ENCODE measurements around the gene CTNNA2.

DNA sequence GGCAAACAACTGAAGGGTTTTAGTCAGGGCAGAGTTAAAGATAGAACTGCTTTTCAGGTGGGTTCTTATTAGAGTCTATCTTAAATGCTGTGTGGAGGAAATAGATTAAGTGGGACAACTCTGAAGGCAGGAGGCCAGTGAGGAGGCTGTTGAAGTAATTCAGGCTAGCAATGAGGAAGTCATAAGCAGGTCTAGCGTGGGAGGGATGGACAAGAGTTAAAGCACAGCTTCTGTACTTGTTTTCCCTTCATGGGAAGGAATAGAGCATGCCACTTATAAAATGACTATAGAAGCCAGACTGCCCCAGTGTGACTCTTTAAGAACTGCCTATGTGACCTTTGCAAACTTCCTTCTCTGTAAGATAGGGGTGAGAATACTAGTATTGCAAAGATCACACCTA is 993.7 kb downstream of the CTNNA2 start:
- TF ChIP-seq TAF1 (IDR thresholded peaks at IDR 0.05; ENCODE audit: borderline replicate concordance, insufficient read depth, low read length) (no peak), SIN3A (IDR thresholded peaks at IDR 0.05; ENCODE audit: borderline replicate concordance, insufficient read depth, low read length) (no peak)
- TF ChIP-seq, protein P1, sequence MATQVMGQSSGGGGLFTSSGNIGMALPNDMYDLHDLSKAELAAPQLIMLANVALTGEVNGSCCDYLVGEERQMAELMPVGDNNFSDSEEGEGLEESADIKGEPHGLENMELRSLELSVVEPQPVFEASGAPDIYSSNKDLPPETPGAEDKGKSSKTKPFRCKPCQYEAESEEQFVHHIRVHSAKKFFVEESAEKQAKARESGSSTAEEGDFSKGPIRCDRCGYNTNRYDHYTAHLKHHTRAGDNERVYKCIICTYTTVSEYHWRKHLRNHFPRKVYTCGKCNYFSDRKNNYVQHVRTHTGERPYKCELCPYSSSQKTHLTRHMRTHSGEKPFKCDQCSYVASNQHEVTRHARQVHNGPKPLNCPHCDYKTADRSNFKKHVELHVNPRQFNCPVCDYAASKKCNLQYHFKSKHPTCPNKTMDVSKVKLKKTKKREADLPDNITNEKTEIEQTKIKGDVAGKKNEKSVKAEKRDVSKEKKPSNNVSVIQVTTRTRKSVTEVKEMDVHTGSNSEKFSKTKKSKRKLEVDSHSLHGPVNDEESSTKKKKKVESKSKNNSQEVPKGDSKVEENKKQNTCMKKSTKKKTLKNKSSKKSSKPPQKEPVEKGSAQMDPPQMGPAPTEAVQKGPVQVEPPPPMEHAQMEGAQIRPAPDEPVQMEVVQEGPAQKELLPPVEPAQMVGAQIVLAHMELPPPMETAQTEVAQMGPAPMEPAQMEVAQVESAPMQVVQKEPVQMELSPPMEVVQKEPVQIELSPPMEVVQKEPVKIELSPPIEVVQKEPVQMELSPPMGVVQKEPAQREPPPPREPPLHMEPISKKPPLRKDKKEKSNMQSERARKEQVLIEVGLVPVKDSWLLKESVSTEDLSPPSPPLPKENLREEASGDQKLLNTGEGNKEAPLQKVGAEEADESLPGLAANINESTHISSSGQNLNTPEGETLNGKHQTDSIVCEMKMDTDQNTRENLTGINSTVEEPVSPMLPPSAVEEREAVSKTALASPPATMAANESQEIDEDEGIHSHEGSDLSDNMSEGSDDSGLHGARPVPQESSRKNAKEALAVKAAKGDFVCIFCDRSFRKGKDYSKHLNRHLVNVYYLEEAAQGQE (IDR thresholded peaks at IDR 0.05; ENCODE audit: insufficient read depth in 1 of 2, low read depth in 2 of 2, low read length in 2 of 2), result no peak
